Measurements from ENCODE around the gene CRABP1. TPM values are rescaled to one million over a fixed set of nuclear protein-coding genes. Genes with fewer than 3 reads are reported as not detected.

CRABP1 gene
- total and polyA plus RNA-seq, 2 experiments from 2014 or later = 8.7 to 28.2 TPM

GRCh38 chr15:78313383-78313782 is 26.8 kb upstream of the CRABP1 start:
- Histone ChIP-seq H3K9me3 (ENCODE audit: low read depth) (no peaks in the 10 kb centered on the region), H3K4me1 (ENCODE audit: low read depth) (no peaks in the 10 kb centered on the region), H3K27me3 (no peaks in the 10 kb centered on the region), H3K27ac (no peak overlapping the region), H3K4me3 (no peak overlapping the region), H3K36me3 (no peaks in the 10 kb centered on the region)
- DNase-seq (ENCODE audit: low read depth in 1 of 2, low spot score in 1 of 2) = no peak
- TF ChIP-seq, protein P1, sequence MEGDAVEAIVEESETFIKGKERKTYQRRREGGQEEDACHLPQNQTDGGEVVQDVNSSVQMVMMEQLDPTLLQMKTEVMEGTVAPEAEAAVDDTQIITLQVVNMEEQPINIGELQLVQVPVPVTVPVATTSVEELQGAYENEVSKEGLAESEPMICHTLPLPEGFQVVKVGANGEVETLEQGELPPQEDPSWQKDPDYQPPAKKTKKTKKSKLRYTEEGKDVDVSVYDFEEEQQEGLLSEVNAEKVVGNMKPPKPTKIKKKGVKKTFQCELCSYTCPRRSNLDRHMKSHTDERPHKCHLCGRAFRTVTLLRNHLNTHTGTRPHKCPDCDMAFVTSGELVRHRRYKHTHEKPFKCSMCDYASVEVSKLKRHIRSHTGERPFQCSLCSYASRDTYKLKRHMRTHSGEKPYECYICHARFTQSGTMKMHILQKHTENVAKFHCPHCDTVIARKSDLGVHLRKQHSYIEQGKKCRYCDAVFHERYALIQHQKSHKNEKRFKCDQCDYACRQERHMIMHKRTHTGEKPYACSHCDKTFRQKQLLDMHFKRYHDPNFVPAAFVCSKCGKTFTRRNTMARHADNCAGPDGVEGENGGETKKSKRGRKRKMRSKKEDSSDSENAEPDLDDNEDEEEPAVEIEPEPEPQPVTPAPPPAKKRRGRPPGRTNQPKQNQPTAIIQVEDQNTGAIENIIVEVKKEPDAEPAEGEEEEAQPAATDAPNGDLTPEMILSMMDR (IDR thresholded peaks at IDR 0.05; ENCODE audit: low read depth, low read length) = no peak

GRCh38 chr15:78314181-78314581 is 26.0 kb upstream of the CRABP1 start:
- no peaks in the 10 kb centered on the region for H3K4me1 ChIP-seq (ENCODE audit: low read depth)
- no peaks in the 10 kb centered on the region for H3K36me3 ChIP-seq
- H3K9me3 ChIP-seq (ENCODE audit: low read depth) = no peaks in the 10 kb centered on the region
- TF ChIP-seq, protein P1 (IDR thresholded peaks at IDR 0.05; ENCODE audit: low read depth, low read length) = no peak
- no peaks in the 10 kb centered on the region for H3K27me3 ChIP-seq
- no peak overlapping the region for H3K27ac ChIP-seq
- H3K4me3 ChIP-seq = no peak overlapping the region
- no peak for DNase-seq (ENCODE audit: low read depth in 1 of 2, low spot score in 1 of 2)

GRCh38 chr15:78315686-78316282 is 24.4 kb upstream of the CRABP1 start:
- Histone ChIP-seq H3K4me3 (no peak overlapping the region), H3K27ac (no peak overlapping the region), H3K4me1 (ENCODE audit: low read depth) (no peaks in the 10 kb centered on the region), H3K36me3 (no peaks in the 10 kb centered on the region), H3K9me3 (ENCODE audit: low read depth) (no peaks in the 10 kb centered on the region), H3K27me3 (no peaks in the 10 kb centered on the region)
- DNase-seq (ENCODE audit: low read depth in 1 of 2, low spot score in 1 of 2) = peak in 1 of 2 donors; percentile 32
- TF ChIP-seq, protein P1 (IDR thresholded peaks at IDR 0.05; ENCODE audit: low read depth, low read length) = no peak

DNA sequence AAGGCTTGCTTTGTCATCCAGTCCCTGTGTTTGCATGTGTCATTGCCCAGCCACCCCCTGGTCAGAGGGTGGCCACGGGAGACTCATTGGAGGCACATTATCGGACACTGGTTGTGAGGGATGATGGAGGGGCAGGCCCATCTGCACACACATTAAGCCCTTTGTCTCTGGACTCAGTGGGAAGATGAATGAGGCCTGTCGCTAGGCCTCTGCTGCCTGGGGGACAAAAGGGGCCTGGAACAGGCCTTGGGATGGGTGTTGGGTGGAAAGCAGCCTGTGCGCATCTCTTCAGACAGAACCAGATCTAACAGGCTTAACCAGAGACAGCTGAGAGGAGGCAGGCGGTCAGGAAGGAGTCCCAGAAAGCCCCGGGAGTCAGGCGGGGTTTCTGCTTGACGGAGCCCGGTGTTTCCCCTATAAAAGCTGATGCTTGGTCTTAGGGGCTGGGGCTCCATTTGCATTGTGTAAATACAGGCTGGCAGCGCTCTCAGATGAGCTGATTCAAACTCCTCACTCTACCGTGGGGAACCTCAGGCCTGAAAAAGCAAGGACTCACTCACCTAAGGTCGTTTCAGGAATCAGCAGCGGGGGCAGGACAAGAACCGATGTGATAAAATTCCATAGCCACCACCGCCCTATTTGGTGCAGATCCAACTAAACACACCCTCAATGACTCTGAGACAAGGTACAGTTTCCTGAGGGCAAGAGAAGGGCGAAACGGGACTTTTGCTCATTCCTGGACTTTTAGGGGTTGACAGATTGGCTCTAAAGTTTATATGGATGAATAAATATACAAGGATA is 23.7 kb upstream of the CRABP1 start:
- no peaks in the 10 kb centered on the region for H3K4me1 ChIP-seq (ENCODE audit: low read depth)
- TF ChIP-seq, protein P1 (IDR thresholded peaks at IDR 0.05; ENCODE audit: low read depth, low read length) = no peak
- no peak overlapping the region for H3K27ac ChIP-seq
- no peaks in the 10 kb centered on the region for H3K27me3 ChIP-seq
- no peak for DNase-seq (ENCODE audit: low read depth in 1 of 2, low spot score in 1 of 2)
- H3K9me3 ChIP-seq (ENCODE audit: low read depth) = no peaks in the 10 kb centered on the region
- no peaks in the 10 kb centered on the region for H3K36me3 ChIP-seq
- H3K4me3 ChIP-seq = no peak overlapping the region

GRCh38 chr15:78317145-78317836 is 22.9 kb upstream of the CRABP1 start:
- no peaks in the 10 kb centered on the region for H3K9me3 ChIP-seq (ENCODE audit: low read depth)
- H3K4me1 ChIP-seq (ENCODE audit: low read depth) = no peaks in the 10 kb centered on the region
- H3K36me3 ChIP-seq = no peaks in the 10 kb centered on the region
- TF ChIP-seq, protein P1 (IDR thresholded peaks at IDR 0.05; ENCODE audit: low read depth, low read length) = peak; percentile 9
- H3K27ac ChIP-seq = no peak overlapping the region
- DNase-seq (ENCODE audit: low read depth in 1 of 2, low spot score in 1 of 2) = peak in 1 of 2 donors; percentile 26
- H3K4me3 ChIP-seq = no peak overlapping the region
- H3K27me3 ChIP-seq = no peaks in the 10 kb centered on the region

All from cardiac muscle cell (in vitro differentiated cells and primary cell).